ENCODE data around the gene MYLK4. TPM values are rescaled to one million over a fixed set of nuclear protein-coding genes. Genes with fewer than 3 reads are reported as not detected.

MYLK4 gene
- total RNA-seq, 2 donors from 2014 or later = 1.0 to 3.6 TPM

GRCh38 chr6:2754911-2755310 lies 4.2 kb upstream of the MYLK4 start:
- no peak for DNase-seq (ENCODE audit: low spot score)
- no peaks in the 10 kb centered on the region for H3K9me3 ChIP-seq
- peaks cover 0 to 9% of the 10 kb centered on the region in 2 donors for H3K4me1 ChIP-seq
- TF ChIP-seq CTCF (IDR thresholded peaks at IDR 0.05) = no peak
- no peaks in the 10 kb centered on the region for H3K27me3 ChIP-seq
- H3K27ac ChIP-seq = no peak overlapping the region
- H3K4me3 ChIP-seq = no peak overlapping the region
- H3K36me3 ChIP-seq = no peaks in the 10 kb centered on the region

GRCh38 chr6:2754393-2754792 lies 3.7 kb upstream of the MYLK4 start:
- DNase-seq (ENCODE audit: low spot score) = no peak
- Histone ChIP-seq H3K9me3 (no peaks in the 10 kb centered on the region), H3K27me3 (no peaks in the 10 kb centered on the region), H3K36me3 (no peaks in the 10 kb centered on the region), H3K4me1 (peaks cover 0 to 13% of the 10 kb centered on the region in 2 donors), H3K4me3 (no peak overlapping the region), H3K27ac (no peak overlapping the region)
- TF ChIP-seq CTCF (IDR thresholded peaks at IDR 0.05) = no peak

GRCh38 chr6:2753743-2754142 lies 3.0 kb upstream of the MYLK4 start:
- H3K4me3 ChIP-seq = no peak overlapping the region
- no peaks in the 10 kb centered on the region for H3K9me3 ChIP-seq
- H3K27me3 ChIP-seq = no peaks in the 10 kb centered on the region
- TF ChIP-seq CTCF (IDR thresholded peaks at IDR 0.05) = no peak
- H3K27ac ChIP-seq = no peak overlapping the region
- no peaks in the 10 kb centered on the region for H3K36me3 ChIP-seq
- peaks cover 0 to 16% of the 10 kb centered on the region in 2 donors for H3K4me1 ChIP-seq
- DNase-seq (ENCODE audit: low spot score) = no peak

- H3K4me3 ChIP-seq = no peak overlapping the region
- no peak overlapping the region for H3K27ac ChIP-seq
- TF ChIP-seq CTCF (IDR thresholded peaks at IDR 0.05) = no peak
- no peaks in the 10 kb centered on the region for H3K27me3 ChIP-seq
- H3K4me1 ChIP-seq = peaks cover 0 to 22% of the 10 kb centered on the region in 2 donors
- no peak for DNase-seq (ENCODE audit: low spot score)
- no peaks in the 10 kb centered on the region for H3K36me3 ChIP-seq
- no peaks in the 10 kb centered on the region for H3K9me3 ChIP-seq
Measured at GRCh38 chr6:2753110-2753489, 2.4 kb upstream of the MYLK4 start.

GRCh38 chr6:2752477-2753109 lies 1.9 kb upstream of the MYLK4 start:
- no peak overlapping the region for H3K27ac ChIP-seq
- no peak overlapping the region for H3K4me3 ChIP-seq
- no peak for TF ChIP-seq CTCF (IDR thresholded peaks at IDR 0.05)
- no peaks in the 10 kb centered on the region for H3K36me3 ChIP-seq
- no peak for DNase-seq (ENCODE audit: low spot score)
- peaks cover 0 to 22% of the 10 kb centered on the region in 2 donors for H3K4me1 ChIP-seq
- H3K27me3 ChIP-seq = no peaks in the 10 kb centered on the region
- no peaks in the 10 kb centered on the region for H3K9me3 ChIP-seq

- no peaks in the 10 kb centered on the region for H3K9me3 ChIP-seq
- peaks cover 0 to 22% of the 10 kb centered on the region in 2 donors for H3K4me1 ChIP-seq
- DNase-seq (ENCODE audit: low spot score) = no peak
- no peak overlapping the region for H3K27ac ChIP-seq
- TF ChIP-seq CTCF (IDR thresholded peaks at IDR 0.05) = no peak
- H3K36me3 ChIP-seq = no peaks in the 10 kb centered on the region
- no peak overlapping the region for H3K4me3 ChIP-seq
- H3K27me3 ChIP-seq = no peaks in the 10 kb centered on the region
Measured at GRCh38 chr6:2751871-2752270, 1.1 kb upstream of the MYLK4 start.
